GM21825 (cell line): ENCODE measurements around the gene PMPCA.

Source experiments
- ATAC-seq: cut with Tn5 transposase; IDR thresholded peaks from one replicate; pipeline ENCODE4 v1.9.1; 2021; ENCODE audit warnings: mild to moderate bottlenecking, moderate library complexity; ENCODE audit not compliant: unreplicated experiment

The PMPCA gene

DNA sequence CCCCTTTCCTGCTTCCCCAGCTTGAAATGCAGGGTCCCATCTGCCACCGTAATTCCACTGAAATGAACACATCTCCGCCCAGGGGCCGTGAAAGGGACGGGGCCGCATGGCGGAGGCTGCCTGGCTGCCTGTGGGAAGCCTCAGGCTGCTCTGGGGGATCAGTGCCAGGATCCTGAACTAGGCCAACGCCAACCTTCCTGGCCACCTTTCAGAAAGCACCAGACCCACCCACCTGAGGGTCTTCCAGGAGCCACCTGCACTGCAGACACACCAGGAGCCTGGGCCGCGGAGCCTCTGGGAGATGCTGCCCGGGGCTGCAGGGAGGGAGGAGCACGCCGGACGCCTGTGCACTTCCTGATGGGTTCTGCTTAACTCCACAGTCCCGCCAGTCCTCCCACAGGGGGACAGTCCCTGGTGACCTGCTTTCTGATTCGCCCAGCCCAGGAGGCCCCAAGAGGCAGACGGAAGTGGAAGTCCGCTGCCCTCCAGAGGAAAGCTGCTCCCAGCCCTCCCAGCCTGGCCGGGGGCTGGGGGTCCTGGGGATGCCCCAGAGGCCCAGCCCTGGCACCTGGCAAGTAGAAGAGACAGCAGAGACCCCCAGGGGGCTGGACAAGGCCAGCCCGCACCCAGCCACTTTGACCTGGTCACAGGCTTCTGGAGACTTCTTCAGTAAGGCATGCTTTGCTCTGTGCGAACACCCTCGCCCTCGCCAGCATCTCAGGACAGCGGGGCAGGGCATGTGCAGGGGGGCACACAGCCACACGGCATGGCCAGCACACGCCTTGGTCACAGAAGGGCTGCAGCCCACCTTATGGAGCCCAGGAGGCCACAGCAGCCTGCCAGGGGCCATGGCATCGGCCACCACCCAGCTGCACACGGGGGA lies 36.9 kb upstream of the PMPCA start, which contains the start of gene CARD9:
TSS of gene CARD9 (minus strand) at position 370 of the 883 bp plus-strand sequence. CDS start 1,591 bp downstream, outside the sequence.
- ATAC-seq = no peak

DNA sequence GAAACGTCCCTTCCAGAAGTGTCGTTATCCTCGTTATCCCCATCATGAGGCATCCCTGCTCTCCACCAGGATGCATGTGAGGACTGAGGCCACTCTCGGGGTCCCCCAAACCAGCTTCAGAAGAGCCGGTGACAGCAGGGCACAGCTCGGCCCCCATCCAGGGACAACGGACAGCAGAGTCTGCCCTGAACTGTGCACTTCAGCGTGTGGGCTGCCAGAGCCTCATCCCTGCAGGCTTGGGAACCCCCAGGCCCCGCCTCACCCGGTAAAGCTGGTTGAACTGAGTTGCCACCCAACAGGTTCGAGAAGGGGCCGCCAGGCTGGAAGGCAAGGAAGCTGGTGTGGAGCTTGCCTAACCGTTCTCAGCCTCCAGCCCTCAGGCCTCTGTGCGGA lies 36.3 kb upstream of the PMPCA start:
- no peak for ATAC-seq

DNA sequence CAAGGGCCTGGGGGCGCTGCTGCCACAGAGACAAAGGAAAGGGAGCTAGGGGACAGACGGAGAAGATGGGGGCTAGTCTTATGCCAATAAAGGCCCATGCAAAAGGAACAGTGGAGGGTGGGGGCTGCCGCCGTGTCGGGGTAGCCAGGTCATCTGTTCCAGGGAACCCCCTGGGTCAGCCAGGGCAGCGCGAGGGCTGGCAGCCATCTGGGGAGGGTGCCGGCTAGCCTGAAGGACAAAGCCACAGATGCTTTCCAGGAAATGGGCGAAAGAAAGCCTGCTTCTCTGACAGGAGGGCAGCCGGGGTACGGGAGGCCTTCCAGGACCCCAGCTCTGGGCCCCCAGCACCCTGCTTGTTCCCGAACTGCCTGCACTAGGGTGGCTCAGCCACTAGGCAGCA lies 35.4 kb upstream of the PMPCA start:
- ATAC-seq = no peak

DNA sequence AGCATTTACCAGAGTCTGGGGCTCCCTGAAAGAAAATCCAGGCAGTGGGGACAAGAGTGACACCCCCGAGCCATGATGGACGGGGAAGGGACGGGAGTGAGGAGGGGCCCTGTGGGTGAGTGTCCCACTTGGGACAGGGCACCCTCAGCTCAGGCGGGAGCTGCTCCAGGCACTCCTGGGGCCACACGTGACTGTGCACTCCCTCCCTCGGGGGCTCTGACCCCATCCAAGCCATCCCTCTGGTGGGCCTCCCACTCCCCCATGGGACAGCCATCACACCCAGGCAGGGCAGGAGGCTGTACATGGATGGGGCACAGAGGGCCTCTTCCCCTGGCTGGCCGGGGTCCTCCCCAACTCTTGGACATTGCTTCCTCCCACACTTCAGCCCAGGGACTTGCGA lies 34.0 kb upstream of the PMPCA start:
- no peak for ATAC-seq

DNA sequence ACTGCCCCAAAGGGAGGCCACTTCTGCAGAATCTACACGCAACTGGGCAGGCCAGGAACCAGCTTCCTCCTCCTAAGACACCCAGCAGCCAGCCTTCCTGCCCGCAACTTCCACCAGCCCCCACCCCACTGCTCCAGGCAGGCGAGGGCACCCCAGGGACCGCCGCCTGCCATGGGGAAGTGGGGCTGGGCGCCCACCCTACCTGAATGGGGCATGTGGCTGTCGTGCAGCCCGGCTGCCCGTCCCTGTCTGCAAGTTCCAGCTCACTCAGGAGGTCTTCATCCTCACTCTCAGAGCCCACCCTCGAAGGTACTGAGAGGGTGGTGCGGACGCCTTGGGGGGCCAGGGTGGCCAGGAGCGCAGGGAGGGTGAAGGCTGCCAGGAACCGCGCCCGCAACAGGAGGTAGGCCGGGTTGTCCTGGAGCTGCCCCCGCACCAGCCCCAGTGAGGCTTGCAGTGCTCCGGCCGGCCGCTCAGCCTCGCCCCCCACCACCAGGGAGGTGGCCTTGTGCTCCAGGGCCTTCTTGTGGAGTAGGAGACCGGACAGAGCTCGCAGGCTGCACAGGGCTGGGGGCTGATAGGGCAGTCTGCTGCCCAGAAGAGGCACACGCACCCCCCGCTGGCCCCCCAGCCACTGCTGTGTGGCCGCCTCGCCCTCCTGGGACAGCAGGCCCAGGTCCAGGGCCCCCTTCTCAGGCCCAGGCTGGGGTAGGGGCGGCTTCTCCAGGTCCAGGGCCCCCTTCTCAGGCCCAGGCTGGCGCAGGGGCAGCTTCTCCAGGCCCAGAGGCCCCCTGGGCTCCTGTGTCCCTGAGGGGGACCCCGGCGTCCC lies 32.9 kb upstream of the PMPCA start:
- no peak for ATAC-seq

DNA sequence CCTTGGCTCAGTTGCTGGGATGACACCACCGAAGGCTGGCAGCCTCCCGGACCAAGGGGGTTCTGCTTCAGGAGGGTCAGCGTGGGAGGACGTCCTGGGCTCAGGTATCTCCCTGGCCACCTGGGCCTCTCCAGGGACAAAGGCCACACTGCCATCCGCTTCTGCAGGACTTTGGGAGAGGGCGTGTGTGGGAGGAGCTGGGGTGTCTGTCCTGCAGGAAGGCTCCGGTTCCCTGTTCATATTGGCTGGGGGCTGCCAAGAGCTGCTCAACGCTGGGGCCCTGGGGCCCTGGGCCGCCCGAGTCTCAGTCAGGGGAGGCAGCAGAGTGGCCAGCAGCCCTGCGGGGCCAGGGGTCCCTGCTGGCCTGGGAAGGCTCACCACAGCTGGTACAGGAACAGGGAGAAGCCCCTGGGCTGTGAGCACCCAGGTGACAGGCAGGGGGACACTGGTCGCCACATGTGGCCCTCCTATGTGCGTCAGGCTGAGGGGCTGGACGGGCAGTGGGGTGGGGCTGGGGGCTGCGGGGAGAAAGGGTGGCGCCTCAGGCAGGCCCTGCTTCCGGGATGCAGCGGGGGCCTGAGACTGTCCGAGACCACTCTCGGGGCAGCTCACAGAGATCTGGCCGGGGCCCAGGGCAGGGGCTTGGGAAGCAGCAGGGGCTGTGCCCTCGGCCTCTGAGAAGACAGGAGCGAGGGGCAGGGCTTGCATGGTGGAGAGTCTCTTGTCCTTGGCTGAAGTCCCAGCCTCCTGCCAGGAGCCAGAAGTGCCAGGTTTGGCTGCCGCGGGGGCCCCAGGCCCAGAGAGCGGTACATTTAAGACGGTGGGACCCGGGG lies 32.1 kb upstream of the PMPCA start:
- ATAC-seq = no peak

DNA sequence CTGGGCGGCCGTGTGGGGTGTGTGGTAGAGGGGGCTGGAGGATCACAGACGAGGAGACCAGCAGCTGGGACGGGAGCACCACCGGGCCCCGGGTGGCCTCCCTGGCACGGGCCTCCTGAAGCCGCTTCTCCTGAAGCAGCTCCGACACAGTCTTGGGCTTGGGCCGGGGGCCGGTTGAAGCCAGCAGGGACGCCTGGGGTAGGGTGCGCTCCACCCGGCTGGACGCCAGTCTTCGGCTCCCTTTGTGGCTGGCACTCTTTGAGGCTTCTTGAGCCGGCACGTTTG lies 31.5 kb upstream of the PMPCA start:
- no peak for ATAC-seq

DNA sequence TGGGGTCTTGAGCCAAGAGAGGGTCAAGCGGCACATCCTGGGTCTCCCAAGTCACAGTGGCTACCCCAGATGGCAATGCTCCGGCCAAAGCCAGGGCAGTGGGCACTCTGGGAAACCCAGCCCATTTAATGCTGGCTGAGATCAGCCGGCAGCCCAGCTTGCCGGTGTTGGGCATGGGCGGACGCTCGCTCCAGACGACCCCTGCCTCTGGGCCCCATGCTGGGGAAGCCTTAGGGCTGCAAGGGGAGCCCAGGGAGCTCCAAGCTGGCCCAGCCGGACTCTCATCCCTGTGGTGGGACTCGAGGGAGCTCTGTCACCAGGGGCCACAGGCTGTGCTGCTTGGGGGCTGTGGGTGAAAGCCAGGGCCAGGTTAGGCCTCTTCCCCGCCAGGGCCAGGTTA lies 31.1 kb upstream of the PMPCA start:
- ATAC-seq = no peak

DNA sequence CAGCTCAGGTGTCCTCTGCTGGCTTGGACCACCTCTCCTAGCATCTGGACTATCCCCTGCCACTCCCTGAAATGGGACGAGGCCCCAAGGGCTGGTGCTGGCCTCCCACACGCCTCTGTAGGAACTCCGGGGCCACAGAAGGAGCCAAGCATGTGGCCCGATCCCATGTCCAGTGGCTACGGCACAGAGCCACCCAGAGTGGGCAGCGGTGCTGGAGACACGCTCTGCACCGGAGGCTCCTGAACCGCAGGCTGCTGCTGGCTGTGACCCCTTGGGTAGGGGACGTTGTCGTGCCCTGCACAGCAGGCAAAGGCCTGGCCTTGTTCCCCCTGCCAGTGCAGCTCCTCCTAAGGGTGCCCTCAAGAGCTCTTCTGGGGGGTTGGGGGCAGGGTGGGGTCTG lies 30.6 kb upstream of the PMPCA start:
- no peak for ATAC-seq

DNA sequence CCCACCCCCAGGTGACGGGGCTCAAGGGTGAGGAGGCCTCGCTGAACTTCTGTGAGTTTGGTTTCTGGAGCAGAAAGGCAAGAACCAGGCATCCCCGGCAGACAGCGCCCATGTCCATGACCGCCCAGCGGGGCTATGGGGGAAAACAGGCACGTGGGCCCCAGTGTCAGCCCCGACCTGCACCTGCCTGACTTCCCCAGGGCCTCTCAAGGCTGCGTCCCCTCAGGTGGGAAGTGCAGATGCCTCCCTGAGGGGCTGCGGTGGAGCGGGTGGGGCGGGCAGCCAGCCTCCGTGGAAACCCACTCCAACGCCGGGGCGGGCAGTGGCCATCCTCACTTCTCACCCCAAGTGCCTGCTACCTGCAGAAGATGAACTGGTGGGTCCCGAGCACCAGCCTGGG lies 30.1 kb upstream of the PMPCA start:
- no peak for ATAC-seq

DNA sequence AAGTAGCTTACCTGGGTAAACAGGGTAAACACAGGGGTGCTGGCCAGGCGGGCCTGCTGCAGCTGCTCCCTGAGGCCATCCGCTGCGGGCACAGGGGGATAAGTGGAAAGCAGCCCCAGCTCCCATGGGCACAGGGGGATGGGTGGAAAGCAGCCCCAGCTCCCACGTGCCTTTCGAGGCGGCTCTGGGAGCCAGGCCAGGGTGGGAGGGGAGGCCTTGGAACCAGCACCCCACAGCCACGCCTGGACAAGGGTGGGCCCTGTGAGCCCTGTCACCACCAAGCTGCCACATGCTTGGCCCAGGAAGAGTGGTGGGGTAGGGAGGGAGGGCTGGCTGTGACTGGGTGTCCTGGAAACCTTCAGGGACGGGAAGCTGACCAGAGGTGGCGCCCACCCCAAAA lies 29.1 kb upstream of the PMPCA start:
- ATAC-seq = no peak

DNA sequence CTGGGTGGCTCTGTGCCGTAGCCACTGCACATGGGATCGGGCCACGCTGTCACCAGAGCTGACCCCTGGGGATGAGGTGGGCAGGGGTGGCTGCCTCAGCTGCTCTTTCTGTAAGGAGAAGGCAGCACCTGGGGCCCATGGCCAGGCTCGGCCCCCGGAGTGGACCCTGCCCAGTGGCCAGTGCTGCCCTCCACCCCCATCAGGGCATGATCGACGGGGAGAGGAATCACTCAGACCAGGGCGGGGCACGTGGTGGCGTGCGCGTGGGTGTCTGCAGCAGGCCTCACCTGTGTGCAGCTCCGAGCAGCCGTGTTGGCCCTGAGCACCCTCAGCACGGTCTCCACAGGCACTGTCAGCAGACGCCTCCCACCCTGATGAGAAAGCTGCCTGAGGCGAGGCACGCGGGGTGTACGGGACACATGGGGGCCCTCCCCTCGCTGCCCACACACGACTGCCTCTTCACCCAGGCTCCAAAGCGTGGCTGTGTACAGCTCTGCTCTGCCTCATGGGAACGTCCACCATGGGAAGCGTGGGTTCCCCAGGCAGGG lies 28.4 kb upstream of the PMPCA start:
- no peak for ATAC-seq

DNA sequence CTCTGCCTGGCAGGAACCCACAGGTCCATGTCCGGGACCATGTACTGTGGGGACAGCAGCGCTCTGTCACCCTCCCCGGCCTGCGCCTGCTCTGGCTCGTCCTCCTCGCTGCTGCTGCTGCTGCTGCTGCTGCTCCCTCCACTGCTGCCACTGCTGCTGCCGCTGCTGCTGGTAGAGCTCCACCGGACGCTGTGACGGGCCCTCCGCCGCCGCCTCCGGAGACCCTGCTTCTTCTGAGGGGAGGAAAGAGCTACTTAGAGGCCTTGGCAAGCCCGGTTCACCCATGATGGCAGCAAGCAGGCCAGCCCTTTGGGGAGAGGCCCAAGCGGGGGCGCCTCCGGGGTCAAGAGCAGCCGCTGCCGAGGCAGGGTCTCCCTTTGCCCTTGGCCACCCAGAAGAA lies 27.0 kb upstream of the PMPCA start:
- ATAC-seq = no peak

DNA sequence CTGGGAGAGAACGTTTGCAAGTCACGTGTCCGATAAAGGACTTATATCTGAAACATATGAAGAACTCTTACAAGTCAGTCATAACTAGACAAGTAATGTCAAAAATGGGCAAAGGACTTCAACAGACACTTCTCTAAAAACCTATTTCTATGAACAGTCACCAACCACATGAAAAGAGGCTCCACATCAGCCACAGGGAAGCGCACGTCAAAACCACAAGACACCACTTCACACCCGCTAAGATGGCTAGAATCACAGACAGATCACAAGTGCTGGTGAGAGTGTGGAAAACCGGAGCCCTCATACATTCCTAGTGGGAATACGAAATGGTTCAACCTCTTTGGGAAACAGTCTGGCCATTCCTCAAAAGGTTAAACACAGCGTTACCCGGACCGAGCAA lies 25.4 kb upstream of the PMPCA start:
- no peak for ATAC-seq

DNA sequence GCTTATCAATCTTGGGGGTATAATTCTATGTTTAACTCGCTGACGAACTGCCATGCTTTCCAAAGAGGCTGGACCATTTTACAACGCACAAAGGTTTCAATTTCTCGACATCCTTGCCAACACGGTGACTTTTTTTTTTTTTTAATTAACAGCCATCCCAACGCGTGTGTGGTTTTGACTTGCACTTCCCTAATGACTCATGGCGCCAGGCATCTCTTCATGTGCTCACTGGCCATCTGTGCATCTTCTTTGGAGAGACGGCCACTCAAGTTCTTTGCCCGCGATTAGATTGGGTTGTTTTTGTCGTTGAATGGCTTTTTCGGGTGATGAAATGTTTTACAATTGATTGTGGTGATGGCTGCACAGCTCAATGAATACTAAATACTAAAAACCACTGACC lies 24.4 kb upstream of the PMPCA start:
- no peak for ATAC-seq

DNA sequence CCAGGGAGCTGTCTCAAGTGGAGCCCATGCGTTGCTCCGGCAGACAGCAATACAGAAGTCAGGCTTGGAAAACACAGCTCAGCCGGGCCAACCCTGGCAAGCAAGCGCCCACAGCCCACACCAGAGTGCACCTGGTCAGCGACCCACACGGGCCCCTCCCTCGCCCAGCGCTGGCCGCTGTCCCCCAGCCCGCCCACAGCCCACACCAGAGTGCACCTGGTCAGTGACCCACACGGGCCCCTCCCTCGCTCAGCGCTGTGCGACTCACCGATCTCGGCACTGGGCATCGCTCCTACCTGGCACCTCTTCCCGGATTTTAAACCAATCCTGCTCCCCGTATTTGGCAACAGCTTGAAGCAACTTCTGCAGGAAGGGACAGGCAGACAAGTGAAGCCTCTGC lies 23.2 kb upstream of the PMPCA start:
- no peak for ATAC-seq

DNA sequence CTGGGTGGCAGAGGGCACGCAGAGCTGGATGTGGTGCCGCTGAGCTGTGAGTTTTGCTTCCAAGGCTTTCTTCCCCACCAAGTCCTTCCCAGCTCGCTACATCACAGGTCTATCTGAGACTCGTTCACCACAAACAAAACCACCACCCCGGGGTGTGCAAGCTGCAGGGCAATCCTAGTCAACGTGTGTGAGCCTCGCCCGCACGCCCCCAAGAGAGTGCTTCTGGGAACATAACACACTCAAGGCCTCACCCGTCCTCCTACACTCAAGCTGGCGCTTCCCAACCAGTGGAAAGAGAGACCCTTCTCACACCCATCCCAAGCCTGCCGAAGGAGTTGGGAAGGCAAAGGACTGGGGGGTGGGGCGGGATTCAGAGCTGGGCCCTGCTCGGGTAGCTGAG lies 21.1 kb upstream of the PMPCA start:
- ATAC-seq = no peak

DNA sequence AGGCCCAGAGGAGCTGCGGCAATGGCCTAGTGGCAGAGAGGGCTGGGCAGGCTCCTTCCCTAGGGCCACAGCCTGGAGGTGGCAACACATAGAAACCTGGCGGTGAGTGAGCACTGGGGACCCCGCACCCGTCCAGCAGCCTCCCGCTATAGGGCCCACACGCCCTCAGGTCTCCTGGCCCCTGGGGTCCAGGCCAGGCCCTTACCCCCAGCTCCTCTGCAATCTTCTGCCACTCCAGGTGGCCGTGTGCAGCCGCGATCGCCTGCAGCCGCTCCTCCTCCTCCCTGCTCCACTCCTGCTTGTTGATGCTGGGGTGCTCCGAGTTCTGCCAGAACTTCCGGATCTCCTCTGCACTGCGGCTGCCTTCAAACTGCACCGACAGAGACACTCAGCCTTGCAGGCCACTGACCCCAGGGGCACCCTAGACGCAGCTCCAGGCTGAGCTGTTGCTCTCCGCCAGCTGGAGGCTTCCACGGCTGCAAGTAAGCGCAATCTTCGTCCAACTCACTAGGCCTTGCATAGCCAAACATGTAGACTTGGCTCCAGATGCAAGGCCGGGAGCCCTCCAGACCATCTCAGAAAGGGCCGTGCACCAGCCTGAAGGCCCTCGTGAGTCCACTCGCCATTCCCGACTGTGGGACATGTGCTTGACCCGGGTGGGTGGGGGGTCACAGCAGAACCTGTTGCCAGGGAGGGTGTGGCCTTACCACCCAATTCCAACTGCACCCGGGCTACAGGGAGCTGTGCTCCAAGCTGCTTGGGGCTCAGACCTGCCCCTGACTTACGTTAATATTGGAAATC lies 18.5 kb upstream of the PMPCA start:
- ATAC-seq = no peak

DNA sequence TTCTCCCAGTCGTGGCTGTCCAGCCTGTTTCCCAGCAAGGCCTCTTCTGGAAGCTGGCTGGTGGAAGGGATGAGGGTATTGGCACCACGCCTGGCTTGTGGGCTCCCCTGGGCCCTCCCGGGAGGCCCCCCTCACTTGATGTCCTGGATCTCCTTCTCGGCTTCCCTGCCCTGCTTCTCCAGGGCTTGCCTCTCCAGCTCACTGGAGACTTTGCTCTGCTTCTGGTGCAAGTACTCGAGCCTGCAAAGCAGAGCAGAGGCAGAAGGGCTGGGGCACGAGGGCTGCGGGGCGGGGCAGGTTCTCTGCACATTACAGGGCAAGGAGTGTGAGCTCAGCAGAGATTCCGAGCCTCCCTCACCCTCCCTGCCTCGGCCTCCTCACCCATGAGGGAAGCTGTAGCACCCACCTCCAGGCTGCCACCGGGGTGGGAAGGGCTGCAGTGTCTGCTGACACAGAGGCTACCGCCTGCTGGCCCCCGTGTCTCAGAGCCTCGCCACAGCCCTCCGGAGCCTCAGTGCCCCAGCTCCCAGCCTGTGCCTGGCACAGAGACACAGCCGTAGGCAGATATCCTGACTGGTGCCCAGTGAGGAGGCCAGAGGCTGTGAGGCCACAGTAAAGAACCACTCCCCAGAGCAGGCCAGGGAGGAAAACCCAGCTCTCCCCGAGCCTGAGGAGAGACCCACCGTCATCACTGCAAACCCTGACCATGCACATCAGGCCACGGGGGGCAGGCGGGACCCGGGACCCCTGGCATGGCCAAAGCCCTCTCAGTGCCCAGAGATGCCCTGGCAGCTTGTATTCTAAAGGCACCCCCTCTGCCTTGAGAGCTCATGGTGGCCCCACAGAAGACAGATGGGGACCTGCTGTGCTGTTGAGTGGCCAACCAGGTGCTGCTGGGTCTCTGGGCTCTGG lies 17.7 kb upstream of the PMPCA start:
- ATAC-seq = no peak
